Fibroblast of gingiva (primary cell): ENCODE results near the gene DNAH1.

ENCODE experiments used
- DNase-seq: peaks from one replicate; pipeline ENCODE4 v3.0.0-alpha.2; 2011; ENCODE audit warnings: low read depth

DNAH1 gene

DNA sequence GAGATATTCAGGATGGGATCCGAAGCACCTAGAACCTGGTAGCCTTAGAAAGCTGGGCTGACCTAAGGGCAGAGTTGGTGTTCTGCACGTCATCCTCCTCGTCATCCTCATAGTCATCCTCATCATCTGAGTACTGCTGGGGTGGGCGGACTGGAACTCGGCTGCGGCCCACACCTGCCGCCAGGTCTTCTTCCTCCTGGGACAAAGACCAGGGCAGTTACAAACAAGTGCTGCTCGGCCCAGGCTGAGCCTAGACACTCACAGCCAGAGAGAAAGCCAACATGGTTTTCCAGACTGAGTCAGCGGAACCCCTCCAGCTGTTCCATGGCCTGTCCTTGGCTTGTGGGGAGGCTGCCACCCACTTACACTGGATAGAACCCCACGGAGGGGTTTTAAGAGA is 88.3 kb downstream of the DNAH1 start:
- no peak for DNase-seq

DNA sequence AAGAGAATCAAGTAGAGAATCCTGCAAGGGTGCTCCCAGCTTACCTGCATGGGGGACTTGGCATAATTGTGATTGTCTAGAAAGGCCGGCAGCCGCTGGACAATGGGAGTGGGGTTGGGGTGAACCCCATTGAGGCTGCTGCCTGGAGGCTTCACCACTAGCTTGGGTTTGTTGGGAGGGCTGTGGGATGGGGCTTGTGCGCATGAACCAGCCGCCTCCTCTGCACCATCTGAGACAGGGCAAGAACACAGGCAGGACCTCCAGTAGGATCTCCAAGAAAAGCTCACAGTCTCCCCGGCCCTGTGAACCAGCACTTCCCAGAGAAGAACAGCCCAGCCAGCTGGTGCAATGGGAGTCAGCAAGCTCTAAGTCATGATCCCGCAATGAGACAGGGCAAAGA is 88.9 kb downstream of the DNAH1 start:
- DNase-seq = no peak

DNA sequence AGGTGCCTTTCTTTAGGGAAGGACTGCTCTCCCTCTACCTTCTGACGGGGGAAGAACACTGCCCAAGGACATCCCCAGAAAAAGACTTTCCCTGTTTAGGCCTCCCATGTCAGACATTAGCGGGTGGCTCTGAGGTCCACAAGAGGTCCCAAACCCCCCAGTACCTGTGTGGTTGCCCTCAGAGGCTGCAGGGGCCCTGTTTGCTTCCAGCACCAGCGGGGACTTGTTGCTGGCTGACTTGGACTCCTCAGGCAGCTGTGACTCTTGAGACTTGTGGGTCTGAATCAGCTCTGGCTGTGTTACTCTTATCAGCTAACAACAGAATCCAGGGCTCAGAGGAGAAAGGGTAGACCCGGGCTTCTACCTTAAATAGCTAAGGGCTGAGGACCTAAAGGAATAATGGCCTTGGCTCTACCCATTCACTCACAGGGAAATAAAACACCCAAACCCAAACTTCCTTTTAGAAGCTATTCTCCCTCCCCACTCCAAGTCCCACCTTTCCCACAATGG is 89.5 kb downstream of the DNAH1 start:
- DNase-seq = no peak

DNA sequence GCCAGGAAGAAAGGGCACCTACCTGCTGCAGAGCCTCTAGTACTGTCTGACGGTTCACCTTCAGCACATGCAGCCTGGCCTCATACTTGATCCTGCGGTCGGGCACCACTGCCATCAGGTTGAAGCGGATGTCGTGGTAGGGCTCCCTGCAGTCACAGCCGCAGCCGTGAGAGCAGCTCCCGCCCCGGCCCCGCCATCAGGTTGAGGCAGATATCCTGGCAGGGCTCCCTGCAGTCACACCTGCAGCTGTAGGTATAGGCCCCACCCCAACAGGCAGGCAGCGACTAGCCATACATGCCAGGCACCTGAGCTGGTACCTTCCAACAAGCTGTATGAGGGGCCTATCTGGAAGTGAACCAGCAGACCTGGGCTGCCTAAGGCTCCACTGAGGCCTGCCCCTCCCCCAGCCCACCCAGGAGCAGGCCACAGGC is 90.1 kb downstream of the DNAH1 start:
- no peak for DNase-seq

DNA sequence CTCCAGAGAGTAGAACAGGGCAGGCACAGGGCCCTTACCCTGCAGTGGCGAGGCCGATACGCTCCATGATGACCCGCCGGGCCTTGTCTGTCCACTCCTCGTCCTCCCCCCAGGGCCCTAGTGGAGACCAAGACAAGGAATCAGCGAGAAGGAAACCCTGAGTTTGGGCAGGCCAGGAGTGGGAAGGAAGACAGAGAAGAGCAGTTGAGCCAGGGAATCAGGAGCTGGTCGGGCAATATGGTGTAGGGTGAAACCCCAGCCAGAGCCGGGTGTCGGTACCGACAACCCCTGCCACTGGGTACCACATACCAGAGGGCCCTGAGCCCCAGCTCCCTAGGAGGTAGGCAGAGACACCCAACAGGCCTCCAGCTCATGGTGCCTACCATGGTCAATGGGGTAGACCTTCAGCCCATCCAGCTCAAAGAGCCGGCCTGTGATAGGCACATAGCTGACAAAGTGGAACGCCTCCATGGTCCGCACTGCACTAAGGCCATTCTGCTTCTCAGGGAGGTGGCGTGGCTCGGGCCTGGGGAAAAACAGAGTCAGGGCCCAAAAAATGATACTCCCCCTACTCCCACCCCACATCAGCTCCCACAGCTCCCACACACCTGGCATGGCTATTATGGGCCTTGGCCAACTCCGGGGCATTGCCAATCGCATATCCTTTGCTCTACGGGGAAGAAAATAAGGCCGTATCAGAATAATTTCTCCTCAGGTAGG is 90.8 kb downstream of the DNAH1 start:
- no peak for DNase-seq

DNA sequence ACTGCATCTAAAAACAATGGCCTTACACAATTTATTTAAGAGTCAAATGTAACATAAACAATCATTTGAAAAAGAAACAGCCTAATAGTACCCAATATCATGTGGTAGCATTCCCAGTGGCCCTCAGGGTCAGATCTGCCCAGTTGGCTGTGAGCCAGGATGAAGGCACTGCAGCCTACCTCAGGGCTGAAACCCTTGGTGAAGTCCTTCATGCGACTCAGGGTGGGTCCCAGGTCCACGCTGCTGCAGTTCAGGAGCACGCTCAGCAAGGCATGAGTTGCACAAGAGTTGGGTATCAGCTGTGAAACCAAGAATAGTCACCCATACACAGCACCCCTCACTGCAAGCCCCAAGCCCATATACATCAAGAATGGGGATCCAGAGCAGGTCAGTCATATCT is 91.7 kb downstream of the DNAH1 start:
- DNase-seq = no peak

DNA sequence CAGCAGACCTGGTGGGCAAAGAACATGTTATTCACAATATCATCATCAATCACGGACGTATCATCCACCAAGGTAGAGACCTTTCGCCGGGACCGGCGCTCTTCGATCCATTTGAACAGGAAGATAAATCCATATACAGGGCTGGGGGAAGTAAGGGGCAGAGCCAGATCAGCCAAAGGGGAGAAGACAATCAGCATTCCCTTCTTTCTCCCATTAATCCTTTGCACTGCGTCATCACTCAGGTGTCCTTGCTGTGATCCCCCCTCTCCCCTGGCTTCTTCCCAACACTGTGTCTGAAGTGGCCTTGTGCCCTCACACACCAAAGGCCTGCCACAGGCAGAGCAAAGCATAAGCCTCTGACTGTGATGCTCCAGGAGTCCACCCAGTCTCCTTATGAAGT is 92.3 kb downstream of the DNAH1 start:
- DNase-seq = no peak

DNA sequence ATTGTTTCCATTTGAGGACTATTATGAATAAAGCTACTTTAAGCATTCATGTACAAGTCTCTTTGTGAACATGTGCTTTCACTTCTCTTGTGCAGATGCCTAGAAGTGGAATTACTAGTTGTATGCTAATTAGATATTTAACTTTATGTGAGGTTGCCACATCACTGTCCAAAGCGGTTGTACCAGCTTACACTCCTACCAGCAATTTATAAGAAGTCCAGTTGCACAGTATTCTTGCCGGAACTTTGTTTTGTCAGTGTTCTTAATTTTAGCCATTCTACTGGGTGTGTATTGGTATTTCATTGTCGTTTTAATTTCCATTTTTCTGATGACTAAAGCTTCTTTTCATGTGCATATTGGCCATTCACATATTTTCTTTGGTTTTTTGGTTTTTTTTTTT is 99.7 kb downstream of the DNAH1 start:
- no peak for DNase-seq

DNA sequence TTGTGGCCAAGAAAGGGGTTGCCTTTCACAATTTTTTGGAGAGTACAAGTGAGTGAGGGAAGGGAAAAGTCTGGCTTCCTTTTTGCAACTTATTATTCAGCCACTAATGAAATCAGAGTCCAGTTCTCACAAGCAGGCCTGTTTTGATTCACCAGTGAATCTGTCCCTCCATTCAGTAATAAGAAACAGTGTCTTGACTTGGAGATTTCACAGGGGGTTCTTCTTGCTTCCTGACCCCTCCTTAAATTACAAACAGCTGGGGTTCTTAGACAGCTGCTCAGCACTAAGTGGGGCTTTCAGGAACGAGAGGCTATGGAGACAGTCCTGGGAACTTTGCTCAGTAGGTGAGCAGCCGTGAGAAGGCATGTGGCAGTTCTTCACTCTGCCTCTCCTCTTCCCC is 104.3 kb downstream of the DNAH1 start:
- DNase-seq = no peak

DNA sequence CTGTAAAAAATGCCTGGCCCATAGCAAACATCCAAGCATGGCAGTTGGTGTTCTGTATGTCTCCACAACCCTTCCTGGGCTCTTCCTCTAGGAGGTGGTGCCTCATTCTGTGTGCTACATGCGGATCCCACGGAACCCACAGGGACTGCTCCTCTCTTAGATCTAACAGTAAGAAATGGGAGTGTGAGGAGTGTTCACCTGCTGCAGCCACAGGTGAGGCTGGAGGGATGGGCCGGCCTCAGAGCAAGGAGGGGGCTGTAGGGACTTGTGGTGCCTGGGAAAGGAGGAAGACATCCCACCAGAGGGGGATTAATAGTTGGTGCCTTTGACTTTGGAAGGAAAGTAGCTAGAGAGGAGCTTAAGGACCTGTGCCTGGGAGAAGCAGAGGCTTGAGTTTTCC is 106.5 kb downstream of the DNAH1 start:
- DNase-seq = no peak

DNA sequence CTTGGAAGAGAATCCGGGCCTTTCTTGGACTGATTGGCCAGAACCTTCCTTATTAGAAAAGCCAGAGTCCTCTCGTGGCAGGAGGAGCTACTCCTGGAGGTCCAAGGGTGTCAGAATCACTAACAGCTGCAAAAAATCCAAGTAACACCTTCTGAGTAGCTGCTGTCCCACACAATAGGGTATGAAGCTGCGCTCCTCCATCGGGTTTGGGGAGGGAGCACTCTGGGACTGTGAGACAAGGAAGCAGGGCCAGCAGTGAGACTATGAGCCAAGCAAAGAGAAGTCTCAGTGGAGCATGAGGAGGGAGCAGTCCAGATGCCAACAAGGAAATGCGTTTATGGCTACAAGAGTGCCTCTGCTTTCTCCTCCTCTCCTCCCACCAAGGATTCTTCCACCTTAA is 107.1 kb downstream of the DNAH1 start:
- no peak for DNase-seq

DNA sequence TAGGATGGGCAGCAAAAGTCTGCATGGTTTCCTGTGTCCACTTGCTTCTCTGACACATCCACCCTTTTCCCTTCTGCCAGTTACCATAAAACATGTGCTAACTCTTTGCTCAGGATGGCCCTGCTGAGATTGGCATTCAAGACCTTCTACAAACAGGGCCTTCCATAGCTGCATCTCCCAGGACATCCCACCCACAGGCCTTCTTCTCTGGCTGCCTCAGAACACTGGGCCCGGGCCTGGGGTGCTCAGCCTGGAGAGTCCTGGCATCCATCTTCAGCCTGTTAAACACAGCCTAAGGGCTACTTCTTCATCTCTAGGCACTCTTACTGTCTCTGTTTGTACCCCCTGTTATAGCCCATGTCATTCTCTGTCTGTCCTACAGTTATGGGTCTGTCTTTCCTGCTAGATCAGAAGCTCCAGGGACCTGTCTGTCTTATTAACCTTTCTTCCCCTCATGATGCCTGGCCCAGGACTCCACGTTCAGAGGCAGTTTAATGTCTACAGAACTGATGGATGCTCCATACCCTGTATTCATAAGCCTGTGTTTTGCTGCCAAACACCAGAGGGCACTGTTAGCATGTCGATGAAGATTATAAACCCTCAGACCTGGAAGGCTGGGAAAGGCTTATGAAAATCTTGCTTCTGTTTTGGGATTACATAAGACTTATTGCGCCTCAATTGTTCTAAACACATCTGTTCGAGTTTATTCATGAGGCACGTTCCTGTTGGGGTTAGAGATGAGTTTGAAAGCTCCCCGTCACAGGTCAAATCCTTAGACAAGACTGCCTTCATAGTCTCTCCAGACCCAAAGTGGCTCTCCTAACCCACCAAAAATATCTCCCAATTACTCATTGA is 112.3 kb downstream of the DNAH1 start:
- DNase-seq = peak; percentile 79

DNA sequence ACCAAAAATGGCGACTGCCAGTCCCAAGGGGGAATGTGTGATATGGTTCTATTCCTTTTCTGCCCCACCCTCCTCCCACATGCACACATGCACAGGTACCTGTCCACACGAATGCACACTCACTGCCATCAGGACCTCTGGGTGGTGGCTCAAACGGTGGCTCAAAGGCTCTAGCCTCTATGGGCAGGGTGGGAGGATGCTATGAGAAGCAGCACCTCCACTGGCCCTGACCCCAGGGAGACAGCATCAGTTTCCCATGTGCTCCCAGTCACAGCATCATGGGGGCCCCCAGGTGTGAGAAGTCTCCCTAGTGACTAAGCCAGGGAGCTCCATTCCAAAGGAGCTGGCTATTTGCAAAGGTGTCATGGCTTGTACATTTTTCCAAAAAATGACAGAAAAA is 112.9 kb downstream of the DNAH1 start:
- no peak for DNase-seq

DNA sequence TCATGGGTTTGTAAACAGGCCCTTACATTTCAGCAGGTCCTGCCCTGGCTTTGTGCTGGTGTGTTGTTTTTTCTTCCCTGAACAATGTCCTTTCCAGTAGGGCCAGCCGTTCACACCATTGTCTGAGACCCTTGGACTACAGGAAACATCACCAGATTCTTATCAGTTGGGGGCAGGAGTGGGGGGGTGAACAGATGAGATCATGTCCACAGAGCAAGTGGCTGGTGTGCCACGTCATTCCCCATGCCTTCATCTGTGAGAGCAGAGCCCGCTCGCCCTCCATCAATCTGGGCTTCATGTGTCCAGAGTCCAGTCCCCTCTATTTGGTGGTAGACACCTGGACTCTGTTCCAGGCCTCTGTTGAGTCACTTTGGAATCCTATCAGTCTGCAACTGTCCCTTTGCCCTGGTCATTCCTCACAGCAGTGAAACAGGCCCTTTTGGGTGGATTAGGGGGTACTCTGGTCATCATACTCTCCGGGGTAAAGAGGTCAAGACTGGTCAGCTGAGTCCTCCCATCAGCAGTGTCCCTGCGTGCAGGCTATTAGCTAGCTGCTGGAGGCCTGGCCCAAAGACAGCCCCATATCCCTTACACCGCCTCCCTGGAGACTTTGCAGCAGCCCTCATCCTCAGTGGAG is 113.8 kb downstream of the DNAH1 start:
- DNase-seq = no peak

DNA sequence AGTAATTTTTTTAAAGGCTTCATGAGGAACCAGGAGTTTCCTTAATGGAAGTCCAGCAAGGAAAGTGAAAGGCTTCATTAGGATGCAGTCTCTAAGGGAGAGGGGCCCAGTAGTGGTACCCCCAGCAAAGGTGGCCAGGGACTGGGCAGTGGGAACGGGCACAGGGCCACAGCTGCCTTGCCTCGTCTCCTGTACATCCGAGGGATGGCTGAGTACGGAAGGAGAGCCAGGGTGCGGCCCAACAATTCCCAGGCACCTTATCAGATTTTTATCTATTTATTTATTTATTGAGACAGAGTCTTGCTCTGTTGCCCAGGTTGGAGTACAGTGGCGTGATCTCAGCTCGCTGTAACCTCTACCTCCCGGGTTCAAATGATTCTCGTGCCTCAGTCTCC is 114.3 kb downstream of the DNAH1 start:
- no peak for DNase-seq

DNA sequence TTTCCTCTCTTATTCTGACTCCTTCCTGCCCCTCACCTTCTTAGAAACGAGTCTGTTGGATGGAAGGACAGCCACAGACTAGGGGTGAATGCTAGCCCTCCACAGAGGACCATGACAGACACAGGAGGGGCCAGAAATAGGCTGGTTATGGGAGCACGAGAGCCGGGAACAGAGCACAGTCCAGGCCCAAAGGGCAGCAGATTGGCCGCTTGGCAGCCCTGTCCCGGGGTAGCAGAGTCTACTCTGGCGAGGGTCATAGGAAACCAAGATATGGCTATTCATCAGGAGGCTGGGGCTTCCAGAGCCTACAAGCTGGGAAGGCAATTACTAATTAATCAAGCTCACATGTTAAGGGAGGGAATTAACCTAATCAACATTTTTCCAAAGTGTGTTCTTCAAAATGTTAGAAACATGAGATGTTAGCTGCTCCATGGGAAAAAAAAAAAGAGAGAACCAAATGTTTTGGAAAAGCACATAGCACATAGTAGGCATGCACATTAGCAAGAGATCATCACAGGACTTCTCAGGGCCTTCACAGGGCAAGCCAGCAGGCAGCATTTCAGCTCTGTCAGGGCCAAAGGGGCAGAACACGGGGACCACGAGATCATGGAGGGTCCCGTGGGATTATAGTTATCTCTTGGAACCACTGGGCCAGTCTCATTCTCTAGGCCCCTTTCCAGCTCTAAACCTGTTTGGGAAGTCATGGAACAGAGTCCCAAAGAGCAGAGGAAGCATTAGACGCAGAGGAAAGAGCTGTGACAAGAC is 115.5 kb downstream of the DNAH1 start:
- no peak for DNase-seq

DNA sequence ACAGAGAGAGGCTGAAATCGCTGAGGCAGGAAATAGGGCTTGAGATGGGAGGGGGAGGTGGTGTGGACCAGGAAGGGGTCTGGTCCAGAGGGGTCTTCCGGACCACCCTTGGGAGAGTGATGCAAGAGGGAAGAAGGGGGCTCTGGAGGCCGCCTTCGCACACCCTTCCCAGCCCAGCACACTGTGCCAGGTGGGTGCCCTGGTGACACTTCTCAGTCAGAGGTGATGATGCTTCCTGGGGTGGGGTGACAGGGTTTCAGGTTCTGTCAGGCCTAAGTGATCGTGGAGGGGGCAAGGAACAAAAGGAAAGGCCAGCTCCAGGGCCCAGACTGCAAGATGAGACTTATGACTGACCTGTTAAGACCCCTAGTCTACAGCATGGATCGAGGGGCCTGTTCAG is 116.1 kb downstream of the DNAH1 start:
- no peak for DNase-seq

DNA sequence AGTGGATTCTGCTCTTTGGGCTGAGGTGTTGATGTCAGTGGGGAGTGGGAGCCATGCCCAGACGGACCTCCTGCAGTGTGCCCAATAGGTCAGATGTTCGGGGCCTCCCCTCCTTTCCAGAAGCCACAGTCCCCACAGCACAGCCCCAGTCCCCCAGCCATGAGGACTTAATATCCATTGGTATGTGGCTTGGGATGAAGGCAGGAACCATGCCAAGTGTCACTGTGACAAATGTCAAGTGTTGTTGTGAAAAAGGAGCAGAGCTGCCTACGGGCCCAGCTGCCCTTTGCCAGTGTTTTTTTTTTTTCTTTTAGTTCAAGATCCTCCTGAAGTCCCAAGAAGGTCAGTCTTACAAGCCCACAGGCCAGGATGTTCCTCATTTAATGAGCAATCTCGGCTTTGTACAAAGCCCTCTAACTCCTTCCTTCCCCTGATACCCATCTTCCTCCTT is 116.6 kb downstream of the DNAH1 start:
- no peak for DNase-seq

DNA sequence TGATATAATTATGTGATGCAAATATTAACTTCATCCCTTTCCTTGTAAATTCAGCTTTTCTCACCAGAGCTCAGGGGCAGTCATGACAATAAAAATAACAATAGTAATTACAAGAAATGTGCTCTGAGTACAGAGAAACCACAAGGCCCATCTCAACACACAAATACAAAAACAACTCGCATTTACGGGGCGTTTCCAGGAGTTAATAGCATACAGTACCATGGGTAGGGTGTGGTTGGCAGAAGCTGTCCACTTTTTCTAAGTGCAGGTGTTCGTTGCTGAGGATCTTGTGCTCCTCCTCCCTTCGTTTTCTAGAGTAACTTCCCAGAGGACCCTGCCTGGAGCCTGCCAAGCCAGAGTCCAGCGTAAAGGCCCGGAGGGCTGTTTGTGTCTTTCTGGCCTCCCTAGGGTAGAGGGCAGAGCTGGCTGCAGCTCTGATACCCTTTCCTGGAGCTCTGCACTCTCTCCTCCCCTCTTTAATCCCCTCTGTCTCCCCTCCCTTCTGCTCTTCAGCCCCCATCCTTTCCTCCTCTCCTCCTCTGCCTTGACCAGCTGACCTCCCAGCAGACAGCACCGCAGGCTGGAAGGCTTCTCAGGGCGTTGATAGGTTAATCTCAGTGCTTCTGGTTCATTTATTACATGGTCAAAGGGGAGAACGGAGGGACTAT is 117.3 kb downstream of the DNAH1 start:
- no peak for DNase-seq

DNA sequence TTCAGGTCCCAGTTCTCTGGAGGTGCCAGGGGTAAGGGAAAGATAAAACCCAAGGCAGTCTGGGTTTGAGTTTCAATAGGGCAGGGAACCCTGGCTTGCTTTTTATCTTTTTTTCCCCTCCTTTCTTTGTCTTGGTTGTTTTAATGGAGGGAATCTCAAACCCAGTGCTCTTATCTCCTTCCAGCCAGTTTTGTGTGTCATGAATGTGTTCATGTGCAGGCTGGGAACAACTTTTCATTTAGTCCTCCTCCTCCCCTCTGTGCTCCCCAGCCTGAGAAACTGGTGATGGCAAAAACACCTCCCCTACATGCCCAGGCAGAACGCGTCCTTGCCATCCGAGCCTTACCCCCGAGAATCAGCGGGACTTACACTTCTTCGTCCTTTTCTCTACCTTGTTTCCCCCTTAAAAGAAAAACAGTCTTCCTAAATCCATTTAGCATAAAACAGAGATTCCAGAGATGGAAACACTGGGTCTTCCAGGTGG is 117.9 kb downstream of the DNAH1 start:
- DNase-seq = no peak

DNA sequence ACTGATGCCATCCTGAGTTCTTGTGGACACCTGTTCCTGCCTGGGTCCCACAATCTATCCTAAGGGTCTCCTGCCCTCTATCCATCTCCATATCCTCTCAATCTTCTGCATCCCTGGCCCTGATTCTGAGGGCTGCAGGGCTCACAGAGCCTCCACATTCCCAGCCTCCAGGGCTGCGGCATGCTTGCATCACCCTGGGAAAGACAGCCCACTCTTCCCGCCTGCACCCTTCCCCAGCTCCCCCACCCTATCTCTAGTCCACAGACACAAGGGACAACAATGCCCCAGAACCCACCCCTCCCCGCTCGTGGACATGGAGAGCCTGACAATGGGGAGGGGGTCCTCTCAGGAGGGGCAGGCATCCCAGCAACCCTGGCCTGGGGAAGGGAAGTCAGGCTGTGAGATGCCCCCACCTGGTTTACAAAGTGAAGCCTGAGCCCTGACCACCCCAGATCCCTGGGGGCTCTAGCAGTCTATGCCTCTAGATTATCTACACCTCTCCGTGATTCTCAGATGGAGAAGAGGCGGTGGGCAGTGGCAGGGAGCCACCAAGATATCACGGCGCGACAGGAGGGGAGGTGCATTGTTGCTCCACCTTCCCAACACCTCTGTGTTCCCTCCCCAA is 118.5 kb downstream of the DNAH1 start:
- DNase-seq = no peak
